Measurements from ENCODE around the gene DPM3. TPM values are rescaled to one million over a fixed set of nuclear protein-coding genes. Genes with fewer than 3 reads are reported as not detected.

DPM3 gene
- total and polyA plus RNA-seq, 9 of the 15 experiments (the other 6 are each of a cell fraction or from before 2014, with no cell fraction given), result 3.7 to 120 (median 36.4) TPM

DNA sequence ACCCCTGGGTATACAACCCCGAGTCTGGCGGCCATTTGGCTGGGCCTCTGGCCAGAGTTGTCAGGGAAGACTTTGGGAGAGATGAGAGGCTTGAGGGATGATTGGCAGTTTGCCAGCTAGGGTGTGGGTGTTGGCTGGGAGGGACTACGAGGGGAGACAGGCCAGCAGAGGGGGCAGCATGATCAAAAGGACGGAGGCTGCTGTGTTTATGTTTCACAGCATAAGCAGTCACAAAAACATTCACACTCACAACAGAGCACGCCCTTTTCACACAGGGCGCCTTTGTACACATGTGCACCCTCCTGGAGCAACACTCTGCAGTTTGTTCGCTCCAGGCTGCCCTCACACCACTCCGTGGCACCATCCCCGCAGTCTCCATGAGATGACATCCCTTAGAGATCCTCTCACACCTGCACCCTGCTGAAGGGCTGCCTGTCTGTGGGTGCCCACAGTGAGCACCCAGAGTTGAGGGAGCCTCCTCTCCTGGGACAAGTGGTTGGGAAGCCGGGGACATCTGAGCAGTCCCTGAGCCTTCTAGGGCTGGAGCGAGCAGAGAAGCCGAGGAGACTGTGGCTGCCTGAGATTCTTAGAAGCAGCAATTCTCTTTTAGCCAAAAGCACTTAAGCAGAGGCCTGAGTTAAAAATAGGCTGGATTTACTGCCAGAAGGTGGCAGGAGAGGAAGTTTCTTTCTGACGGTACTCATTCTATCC is 46.3 kb downstream of the DPM3 start (continued):
- TF ChIP-seq, protein P1, sequence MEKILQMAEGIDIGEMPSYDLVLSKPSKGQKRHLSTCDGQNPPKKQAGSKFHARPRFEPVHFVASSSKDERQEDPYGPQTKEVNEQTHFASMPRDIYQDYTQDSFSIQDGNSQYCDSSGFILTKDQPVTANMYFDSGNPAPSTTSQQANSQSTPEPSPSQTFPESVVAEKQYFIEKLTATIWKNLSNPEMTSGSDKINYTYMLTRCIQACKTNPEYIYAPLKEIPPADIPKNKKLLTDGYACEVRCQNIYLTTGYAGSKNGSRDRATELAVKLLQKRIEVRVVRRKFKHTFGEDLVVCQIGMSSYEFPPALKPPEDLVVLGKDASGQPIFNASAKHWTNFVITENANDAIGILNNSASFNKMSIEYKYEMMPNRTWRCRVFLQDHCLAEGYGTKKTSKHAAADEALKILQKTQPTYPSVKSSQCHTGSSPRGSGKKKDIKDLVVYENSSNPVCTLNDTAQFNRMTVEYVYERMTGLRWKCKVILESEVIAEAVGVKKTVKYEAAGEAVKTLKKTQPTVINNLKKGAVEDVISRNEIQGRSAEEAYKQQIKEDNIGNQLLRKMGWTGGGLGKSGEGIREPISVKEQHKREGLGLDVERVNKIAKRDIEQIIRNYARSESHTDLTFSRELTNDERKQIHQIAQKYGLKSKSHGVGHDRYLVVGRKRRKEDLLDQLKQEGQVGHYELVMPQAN (IDR thresholded peaks at IDR 0.05; ENCODE audit: borderline replicate concordance), result no peak
- TF ChIP-seq NFIX (CRISPR knock-in tag; IDR thresholded peaks at IDR 0.05; ENCODE audit: low read depth) (peak; percentile 77), ZNF274 (IDR thresholded peaks at IDR 0.05; ENCODE audit: borderline replicate concordance, low read depth, low read length) (no peak), ZNF134 (CRISPR knock-in tag; conservative IDR thresholded peaks at IDR 0.05) (no peak), SP1 (CRISPR knock-in tag; IDR thresholded peaks at IDR 0.05) (0 out of 2 replicates have a peak, but pooled peaks have one; percentile 14), SMAD1 (IDR thresholded peaks at IDR 0.05; ENCODE audit: low read depth, low read length, partially characterized antibody) (no peak), SMC3 (conservative IDR thresholded peaks at IDR 0.05; ENCODE audit: insufficient read depth, low read depth, low read length) (peak; percentile 61), MAZ (CRISPR knock-in tag; conservative IDR thresholded peaks at IDR 0.05 in 1 of 2, IDR thresholded peaks at IDR 0.05 in 1 of 2) (0 out of 4 replicates have a peak, but pooled peaks of 1 of the 2 experiments have one; percentile 36), ZNF311 (CRISPR knock-in tag; IDR thresholded peaks at IDR 0.05) (no peak), ATF1 (CRISPR knock-in tag; IDR thresholded peaks at IDR 0.05) (no peak), ATF1 (tag; IDR thresholded peaks at IDR 0.05) (0 out of 2 replicates have a peak, but pooled peaks have one; percentile 13), STAG1 (CRISPR knock-in tag; IDR thresholded peaks at IDR 0.05; ENCODE audit: borderline replicate concordance) (peak; percentile 55; the same call in 1 of the 2 replicates), FOXK2 (conservative IDR thresholded peaks at IDR 0.05 in 1 of 2, IDR thresholded peaks at IDR 0.05 in 1 of 2; ENCODE audit: low read depth in 2 of 2) (0 out of 4 replicates have a peak, but pooled peaks of 1 of the 2 experiments have one; percentile 24), TFAM (CRISPR knock-in tag; conservative IDR thresholded peaks at IDR 0.05) (no peak)
- TF ChIP-seq, protein P2, sequence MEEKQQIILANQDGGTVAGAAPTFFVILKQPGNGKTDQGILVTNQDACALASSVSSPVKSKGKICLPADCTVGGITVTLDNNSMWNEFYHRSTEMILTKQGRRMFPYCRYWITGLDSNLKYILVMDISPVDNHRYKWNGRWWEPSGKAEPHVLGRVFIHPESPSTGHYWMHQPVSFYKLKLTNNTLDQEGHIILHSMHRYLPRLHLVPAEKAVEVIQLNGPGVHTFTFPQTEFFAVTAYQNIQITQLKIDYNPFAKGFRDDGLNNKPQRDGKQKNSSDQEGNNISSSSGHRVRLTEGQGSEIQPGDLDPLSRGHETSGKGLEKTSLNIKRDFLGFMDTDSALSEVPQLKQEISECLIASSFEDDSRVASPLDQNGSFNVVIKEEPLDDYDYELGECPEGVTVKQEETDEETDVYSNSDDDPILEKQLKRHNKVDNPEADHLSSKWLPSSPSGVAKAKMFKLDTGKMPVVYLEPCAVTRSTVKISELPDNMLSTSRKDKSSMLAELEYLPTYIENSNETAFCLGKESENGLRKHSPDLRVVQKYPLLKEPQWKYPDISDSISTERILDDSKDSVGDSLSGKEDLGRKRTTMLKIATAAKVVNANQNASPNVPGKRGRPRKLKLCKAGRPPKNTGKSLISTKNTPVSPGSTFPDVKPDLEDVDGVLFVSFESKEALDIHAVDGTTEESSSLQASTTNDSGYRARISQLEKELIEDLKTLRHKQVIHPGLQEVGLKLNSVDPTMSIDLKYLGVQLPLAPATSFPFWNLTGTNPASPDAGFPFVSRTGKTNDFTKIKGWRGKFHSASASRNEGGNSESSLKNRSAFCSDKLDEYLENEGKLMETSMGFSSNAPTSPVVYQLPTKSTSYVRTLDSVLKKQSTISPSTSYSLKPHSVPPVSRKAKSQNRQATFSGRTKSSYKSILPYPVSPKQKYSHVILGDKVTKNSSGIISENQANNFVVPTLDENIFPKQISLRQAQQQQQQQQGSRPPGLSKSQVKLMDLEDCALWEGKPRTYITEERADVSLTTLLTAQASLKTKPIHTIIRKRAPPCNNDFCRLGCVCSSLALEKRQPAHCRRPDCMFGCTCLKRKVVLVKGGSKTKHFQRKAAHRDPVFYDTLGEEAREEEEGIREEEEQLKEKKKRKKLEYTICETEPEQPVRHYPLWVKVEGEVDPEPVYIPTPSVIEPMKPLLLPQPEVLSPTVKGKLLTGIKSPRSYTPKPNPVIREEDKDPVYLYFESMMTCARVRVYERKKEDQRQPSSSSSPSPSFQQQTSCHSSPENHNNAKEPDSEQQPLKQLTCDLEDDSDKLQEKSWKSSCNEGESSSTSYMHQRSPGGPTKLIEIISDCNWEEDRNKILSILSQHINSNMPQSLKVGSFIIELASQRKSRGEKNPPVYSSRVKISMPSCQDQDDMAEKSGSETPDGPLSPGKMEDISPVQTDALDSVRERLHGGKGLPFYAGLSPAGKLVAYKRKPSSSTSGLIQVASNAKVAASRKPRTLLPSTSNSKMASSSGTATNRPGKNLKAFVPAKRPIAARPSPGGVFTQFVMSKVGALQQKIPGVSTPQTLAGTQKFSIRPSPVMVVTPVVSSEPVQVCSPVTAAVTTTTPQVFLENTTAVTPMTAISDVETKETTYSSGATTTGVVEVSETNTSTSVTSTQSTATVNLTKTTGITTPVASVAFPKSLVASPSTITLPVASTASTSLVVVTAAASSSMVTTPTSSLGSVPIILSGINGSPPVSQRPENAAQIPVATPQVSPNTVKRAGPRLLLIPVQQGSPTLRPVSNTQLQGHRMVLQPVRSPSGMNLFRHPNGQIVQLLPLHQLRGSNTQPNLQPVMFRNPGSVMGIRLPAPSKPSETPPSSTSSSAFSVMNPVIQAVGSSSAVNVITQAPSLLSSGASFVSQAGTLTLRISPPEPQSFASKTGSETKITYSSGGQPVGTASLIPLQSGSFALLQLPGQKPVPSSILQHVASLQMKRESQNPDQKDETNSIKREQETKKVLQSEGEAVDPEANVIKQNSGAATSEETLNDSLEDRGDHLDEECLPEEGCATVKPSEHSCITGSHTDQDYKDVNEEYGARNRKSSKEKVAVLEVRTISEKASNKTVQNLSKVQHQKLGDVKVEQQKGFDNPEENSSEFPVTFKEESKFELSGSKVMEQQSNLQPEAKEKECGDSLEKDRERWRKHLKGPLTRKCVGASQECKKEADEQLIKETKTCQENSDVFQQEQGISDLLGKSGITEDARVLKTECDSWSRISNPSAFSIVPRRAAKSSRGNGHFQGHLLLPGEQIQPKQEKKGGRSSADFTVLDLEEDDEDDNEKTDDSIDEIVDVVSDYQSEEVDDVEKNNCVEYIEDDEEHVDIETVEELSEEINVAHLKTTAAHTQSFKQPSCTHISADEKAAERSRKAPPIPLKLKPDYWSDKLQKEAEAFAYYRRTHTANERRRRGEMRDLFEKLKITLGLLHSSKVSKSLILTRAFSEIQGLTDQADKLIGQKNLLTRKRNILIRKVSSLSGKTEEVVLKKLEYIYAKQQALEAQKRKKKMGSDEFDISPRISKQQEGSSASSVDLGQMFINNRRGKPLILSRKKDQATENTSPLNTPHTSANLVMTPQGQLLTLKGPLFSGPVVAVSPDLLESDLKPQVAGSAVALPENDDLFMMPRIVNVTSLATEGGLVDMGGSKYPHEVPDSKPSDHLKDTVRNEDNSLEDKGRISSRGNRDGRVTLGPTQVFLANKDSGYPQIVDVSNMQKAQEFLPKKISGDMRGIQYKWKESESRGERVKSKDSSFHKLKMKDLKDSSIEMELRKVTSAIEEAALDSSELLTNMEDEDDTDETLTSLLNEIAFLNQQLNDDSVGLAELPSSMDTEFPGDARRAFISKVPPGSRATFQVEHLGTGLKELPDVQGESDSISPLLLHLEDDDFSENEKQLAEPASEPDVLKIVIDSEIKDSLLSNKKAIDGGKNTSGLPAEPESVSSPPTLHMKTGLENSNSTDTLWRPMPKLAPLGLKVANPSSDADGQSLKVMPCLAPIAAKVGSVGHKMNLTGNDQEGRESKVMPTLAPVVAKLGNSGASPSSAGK (IDR thresholded peaks at IDR 0.05), result no peak

Data from K562 (cell line).